ENCODE measurements around the gene LCN15. TPM values are rescaled to one million over a fixed set of nuclear protein-coding genes. Genes with fewer than 3 reads are reported as not detected.

The LCN15 gene
- total and polyA plus RNA-seq, 2 of the 13 experiments (the other 11 are each of a cell fraction or from before 2014, with no cell fraction given): 1.3 to 53.7 TPM

DNA sequence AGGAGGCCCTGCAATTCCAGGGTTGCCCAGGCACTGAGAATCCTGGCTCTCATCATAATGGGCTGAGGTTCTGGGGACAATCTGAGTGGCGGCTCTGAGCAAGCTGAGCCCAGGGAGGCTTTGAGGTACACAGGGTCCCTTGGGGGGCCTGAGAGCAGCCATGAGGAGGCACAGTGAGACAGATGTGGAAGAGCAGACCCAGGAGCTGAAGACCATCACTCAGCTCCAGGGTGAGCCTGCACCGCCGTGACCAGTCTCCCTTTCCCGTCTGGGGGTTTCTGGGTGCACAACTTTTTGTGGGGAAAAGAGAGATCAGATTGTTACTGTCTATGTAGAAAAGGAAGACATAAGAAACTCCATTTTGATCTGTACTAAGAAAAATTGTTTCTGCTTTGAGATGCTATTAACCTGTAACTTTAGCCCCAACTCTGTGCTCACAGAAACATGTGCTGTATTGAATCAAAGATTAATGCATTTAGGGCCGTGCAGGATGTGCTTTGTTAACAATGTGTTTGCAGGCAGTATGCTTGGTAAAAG, 32.0 kb upstream of the LCN15 start, which contains the start of gene CCDC183 (continued):
- TF ChIP-seq, protein P1, sequence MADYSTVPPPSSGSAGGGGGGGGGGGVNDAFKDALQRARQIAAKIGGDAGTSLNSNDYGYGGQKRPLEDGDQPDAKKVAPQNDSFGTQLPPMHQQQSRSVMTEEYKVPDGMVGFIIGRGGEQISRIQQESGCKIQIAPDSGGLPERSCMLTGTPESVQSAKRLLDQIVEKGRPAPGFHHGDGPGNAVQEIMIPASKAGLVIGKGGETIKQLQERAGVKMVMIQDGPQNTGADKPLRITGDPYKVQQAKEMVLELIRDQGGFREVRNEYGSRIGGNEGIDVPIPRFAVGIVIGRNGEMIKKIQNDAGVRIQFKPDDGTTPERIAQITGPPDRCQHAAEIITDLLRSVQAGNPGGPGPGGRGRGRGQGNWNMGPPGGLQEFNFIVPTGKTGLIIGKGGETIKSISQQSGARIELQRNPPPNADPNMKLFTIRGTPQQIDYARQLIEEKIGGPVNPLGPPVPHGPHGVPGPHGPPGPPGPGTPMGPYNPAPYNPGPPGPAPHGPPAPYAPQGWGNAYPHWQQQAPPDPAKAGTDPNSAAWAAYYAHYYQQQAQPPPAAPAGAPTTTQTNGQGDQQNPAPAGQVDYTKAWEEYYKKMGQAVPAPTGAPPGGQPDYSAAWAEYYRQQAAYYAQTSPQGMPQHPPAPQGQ (CRISPR knock-in tag; IDR thresholded peaks at IDR 0.05; ENCODE audit: borderline replicate concordance): no peak
- 0 out of 2 replicates have a peak, but pooled peaks have one; percentile 35 for TF ChIP-seq CAMTA2 (CRISPR knock-in tag; IDR thresholded peaks at IDR 0.05; ENCODE audit: borderline replicate concordance)
- no peak for TF ChIP-seq TBX3 (IDR thresholded peaks at IDR 0.05; ENCODE audit: borderline replicate concordance)
- peak; percentile 51; the same call in 1 of the 2 replicates for TF ChIP-seq KDM5B (CRISPR knock-in tag; IDR thresholded peaks at IDR 0.05; ENCODE audit: borderline replicate concordance)
- 0 out of 2 replicates have a peak, but pooled peaks have one; percentile 2 for TF ChIP-seq ERF (CRISPR knock-in tag; IDR thresholded peaks at IDR 0.05)
- TF ChIP-seq BRD4 (CRISPR knock-in tag; IDR thresholded peaks at IDR 0.05): no peak
- no peak for TF ChIP-seq PRPF4 (IDR thresholded peaks at IDR 0.05; ENCODE audit: low read depth, low read length, poor library complexity, severe bottlenecking)
- no peak for TF ChIP-seq SNAI1 (CRISPR knock-in tag; IDR thresholded peaks at IDR 0.05; ENCODE audit: borderline replicate concordance)
- TF ChIP-seq ZNF550 (CRISPR knock-in tag; IDR thresholded peaks at IDR 0.05; ENCODE audit: borderline replicate concordance): no peak
- no peak; the same call in 1 of the 2 replicates for TF ChIP-seq ZNF569 (CRISPR knock-in tag; IDR thresholded peaks at IDR 0.05; ENCODE audit: borderline replicate concordance)
- no peak for TF ChIP-seq RFXANK (CRISPR knock-in tag; IDR thresholded peaks at IDR 0.05)
- TF ChIP-seq ZNF274 (CRISPR knock-in tag; IDR thresholded peaks at IDR 0.05): no peak
- TF ChIP-seq ELF3 (CRISPR knock-in tag; IDR thresholded peaks at IDR 0.05): peak; percentile 32; the same call in 1 of the 2 replicates
- no peak for TF ChIP-seq ZNF230 (CRISPR knock-in tag; IDR thresholded peaks at IDR 0.05)
- TF ChIP-seq POGZ (CRISPR knock-in tag; IDR thresholded peaks at IDR 0.05): 0 out of 2 replicates have a peak, but pooled peaks have one; percentile 25
- no peak for TF ChIP-seq XBP1 (CRISPR knock-in tag; IDR thresholded peaks at IDR 0.05)
- no peak for TF ChIP-seq ZNF138 (CRISPR knock-in tag; IDR thresholded peaks at IDR 0.05; ENCODE audit: low read depth)
- TF ChIP-seq CBFB (CRISPR knock-in tag; IDR thresholded peaks at IDR 0.05): no peak
- TF ChIP-seq ZNF776 (CRISPR knock-in tag; IDR thresholded peaks at IDR 0.05): peak; percentile 74; the same call in 1 of the 2 replicates
- TF ChIP-seq ZBTB7B (CRISPR knock-in tag; IDR thresholded peaks at IDR 0.05): peak; percentile 30; the same call in 1 of the 2 replicates
- TF ChIP-seq ZNF10 (CRISPR knock-in tag; IDR thresholded peaks at IDR 0.05; ENCODE audit: borderline replicate concordance, low read depth): no peak
- TF ChIP-seq ZNF343 (CRISPR knock-in tag; IDR thresholded peaks at IDR 0.05): no peak
- no peak for TF ChIP-seq NBN (conservative IDR thresholded peaks at IDR 0.05)
- TF ChIP-seq, protein P2, sequence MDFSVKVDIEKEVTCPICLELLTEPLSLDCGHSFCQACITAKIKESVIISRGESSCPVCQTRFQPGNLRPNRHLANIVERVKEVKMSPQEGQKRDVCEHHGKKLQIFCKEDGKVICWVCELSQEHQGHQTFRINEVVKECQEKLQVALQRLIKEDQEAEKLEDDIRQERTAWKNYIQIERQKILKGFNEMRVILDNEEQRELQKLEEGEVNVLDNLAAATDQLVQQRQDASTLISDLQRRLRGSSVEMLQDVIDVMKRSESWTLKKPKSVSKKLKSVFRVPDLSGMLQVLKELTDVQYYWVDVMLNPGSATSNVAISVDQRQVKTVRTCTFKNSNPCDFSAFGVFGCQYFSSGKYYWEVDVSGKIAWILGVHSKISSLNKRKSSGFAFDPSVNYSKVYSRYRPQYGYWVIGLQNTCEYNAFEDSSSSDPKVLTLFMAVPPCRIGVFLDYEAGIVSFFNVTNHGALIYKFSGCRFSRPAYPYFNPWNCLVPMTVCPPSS (IDR thresholded peaks at IDR 0.05): no peak
- peak; percentile 54 for TF ChIP-seq ZNF687 (CRISPR knock-in tag; IDR thresholded peaks at IDR 0.05)
- TF ChIP-seq MXI1 (IDR thresholded peaks at IDR 0.05; ENCODE audit: borderline replicate concordance, low read depth, low read length): no peak
